ENCODE measurements around the gene XIST.

GRCh38 chrX:73834219-73834618 lies 18.3 kb downstream of the XIST start:
- TF ChIP-seq, protein P1, sequence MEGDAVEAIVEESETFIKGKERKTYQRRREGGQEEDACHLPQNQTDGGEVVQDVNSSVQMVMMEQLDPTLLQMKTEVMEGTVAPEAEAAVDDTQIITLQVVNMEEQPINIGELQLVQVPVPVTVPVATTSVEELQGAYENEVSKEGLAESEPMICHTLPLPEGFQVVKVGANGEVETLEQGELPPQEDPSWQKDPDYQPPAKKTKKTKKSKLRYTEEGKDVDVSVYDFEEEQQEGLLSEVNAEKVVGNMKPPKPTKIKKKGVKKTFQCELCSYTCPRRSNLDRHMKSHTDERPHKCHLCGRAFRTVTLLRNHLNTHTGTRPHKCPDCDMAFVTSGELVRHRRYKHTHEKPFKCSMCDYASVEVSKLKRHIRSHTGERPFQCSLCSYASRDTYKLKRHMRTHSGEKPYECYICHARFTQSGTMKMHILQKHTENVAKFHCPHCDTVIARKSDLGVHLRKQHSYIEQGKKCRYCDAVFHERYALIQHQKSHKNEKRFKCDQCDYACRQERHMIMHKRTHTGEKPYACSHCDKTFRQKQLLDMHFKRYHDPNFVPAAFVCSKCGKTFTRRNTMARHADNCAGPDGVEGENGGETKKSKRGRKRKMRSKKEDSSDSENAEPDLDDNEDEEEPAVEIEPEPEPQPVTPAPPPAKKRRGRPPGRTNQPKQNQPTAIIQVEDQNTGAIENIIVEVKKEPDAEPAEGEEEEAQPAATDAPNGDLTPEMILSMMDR (IDR thresholded peaks at IDR 0.05) = no peak
- no peak for TF ChIP-seq POLR2A (IDR thresholded peaks at IDR 0.05)

All from Peyer's patch (tissue), 4 donors.